Esophagus muscularis mucosa (tissue), 3 donors: ENCODE results near the gene PLEKHG3.

Source experiments
- POLR2A ChIP-seq: fragments of 450-650 bp; IDR thresholded peaks from one replicate; pipeline ENCODE4 v1.6.1; 2017; ENCODE audit warnings: antibody characterized with exemption, moderate library complexity, mild to moderate bottlenecking, low read depth
- TF ChIP-seq, protein P1 (sequence below), 3 experiments: fragments of 200-600 bp in 2 of 3; fragments of 450-650 bp in 1 of 3; sonication (generic) in 2 of 3; IDR thresholded peaks; one replicate each; pipeline ENCODE4 v1.5.1; 2017 to 2019; ENCODE audit warnings: antibody characterized with exemption in 3 of 3, mild to moderate bottlenecking in 2 of 3, moderate library complexity in 1 of 3

DNA sequence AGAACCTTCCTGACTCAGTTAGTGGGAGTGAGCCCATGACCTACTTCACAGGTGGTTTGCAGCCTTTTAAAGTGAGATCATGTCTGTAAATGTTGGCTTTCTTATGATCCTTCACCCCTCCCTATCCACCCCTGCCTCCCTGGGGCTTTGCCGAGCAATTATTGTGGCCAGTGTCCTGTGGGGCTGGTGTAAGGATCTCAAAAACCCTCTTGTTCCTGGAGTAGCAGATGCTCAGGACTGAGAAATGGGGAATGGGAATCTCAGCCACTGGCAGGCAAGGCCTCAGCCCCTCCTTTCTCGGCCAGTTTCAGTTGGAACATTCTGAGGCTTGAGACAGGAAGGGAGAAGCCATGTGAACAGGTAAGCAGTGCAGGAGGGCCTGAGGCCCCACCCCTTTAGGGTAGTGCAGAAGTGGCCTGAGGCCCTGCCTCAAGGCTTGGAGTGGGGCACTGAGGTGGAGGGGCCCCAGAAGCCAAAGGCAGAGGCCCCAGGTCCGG lies 53.8 kb downstream of the PLEKHG3 start:
- TF ChIP-seq, protein P1, sequence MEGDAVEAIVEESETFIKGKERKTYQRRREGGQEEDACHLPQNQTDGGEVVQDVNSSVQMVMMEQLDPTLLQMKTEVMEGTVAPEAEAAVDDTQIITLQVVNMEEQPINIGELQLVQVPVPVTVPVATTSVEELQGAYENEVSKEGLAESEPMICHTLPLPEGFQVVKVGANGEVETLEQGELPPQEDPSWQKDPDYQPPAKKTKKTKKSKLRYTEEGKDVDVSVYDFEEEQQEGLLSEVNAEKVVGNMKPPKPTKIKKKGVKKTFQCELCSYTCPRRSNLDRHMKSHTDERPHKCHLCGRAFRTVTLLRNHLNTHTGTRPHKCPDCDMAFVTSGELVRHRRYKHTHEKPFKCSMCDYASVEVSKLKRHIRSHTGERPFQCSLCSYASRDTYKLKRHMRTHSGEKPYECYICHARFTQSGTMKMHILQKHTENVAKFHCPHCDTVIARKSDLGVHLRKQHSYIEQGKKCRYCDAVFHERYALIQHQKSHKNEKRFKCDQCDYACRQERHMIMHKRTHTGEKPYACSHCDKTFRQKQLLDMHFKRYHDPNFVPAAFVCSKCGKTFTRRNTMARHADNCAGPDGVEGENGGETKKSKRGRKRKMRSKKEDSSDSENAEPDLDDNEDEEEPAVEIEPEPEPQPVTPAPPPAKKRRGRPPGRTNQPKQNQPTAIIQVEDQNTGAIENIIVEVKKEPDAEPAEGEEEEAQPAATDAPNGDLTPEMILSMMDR (IDR thresholded peaks at IDR 0.05) = no peak
- no peak for TF ChIP-seq POLR2A
